ENCODE results near the gene CIPC.

Gene CIPC

DNA sequence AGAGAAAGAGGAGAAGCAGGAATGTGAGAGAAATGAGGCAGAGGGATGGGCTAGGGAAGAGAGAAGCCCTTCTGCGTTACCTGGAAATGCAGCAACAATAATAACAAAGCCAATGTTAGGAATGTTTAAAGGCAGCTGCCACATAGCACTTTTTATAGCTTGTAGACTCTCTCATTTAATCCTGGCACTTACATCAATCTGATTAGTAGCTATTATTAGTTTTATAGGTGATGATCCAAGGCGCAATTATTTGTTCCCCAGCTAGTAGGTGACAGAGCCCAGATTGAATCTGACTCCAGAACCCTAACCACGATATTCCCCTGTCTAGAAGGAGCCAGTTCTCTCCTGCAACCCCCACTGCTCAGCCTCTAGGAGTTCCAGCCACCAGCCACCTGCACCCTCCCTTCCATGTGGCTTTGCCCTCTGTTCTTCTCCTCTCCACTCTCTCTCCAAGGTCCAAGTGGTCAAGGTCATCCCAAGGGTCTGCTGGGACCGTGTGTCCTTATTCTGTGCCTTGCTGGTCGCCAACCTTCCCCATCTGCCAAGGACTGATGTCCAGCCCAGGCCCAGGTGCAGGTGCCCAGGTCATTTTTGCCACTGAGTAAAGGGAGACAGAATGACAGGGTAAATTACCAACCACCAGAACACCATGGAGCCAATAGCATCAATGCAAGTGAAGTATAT, 29.4 kb upstream of the CIPC start:
- no peak for DNase-seq (ENCODE audit: low read depth in 1 of 2, low spot score in 1 of 2)

- DNase-seq (ENCODE audit: low read depth in 1 of 2, low spot score in 1 of 2) = no peak
These were observed 28.5 kb upstream of the CIPC start for GRCh38 chr14:77069551-77069950.

DNA sequence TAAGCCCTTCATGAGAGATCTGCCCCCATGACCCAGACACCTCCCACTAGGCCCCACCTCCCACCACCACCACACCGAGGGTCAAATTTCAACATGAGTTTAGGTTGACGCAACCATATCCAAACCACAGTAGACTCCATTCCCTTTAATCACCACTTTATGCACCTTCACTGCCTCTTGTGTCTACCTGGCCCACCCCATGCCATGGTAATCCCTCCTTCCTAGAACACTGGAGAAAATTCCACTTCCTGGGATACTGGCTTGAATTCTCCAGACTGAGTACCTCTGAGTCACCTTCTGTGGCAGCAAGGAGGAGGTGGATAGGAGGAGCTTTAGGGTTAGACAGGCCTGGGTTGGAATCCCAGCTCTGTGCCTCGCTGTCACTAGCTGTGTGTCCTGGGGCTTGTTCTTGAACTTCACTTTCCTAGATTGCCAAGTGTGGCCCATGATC, 26.1 kb upstream of the CIPC start:
- no peak for DNase-seq (ENCODE audit: low read depth in 1 of 2, low spot score in 1 of 2)

- DNase-seq (ENCODE audit: low read depth in 1 of 2, low spot score in 1 of 2) = no peak
These were observed 23.1 kb upstream of the CIPC start for GRCh38 chr14:77074969-77075368.

DNA sequence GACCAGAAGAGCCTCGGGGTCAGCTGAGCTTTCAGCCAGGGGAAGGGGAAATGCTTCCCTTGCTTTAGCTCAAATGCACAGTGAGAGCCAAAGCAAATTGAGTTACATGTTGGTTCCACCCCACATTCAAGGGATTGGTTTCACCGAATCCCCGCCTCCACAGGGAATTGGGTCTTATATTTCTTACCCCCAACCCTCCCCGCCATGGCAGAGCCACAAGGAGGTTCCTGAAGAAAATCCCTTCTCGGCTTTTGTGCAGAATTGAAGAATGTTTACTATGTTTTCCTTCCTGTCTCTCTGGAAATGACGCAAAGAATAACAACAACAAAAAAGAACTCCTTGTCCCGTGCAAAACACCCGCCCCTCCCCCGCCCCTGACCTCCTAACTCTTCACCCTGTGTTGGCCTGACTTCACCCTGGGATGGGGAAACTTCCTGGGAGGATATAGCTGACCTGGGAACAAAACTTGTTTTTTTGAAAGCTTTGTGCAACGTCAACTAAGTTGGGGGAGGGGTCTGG, 21.9 kb upstream of the CIPC start:
- DNase-seq (ENCODE audit: low read depth in 1 of 2, low spot score in 1 of 2) = no peak

- no peak for DNase-seq (ENCODE audit: low read depth in 1 of 2, low spot score in 1 of 2)
These were observed 21.0 kb upstream of the CIPC start for GRCh38 chr14:77077040-77077439.

DNA sequence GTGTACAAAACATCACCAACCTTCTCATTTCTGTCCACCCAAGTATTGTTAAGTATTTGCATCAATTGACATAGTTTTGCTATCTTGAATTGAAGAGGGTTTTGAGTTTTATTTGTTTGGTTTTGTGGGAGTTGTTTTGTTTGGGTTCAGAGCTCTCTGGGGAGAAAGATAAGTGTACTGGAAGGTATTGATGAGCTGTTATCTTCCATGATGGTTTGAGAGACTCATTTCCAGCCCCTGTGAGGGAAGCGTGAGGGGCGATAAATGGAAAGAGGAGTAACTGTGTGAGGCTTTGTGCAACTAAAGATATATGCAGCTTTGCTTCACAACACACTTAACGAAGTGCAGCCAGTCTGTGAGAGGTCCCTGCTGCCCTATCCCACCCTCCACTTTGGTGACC, 15.7 kb upstream of the CIPC start:
- DNase-seq (ENCODE audit: low read depth in 1 of 2, low spot score in 1 of 2) = no peak

DNA sequence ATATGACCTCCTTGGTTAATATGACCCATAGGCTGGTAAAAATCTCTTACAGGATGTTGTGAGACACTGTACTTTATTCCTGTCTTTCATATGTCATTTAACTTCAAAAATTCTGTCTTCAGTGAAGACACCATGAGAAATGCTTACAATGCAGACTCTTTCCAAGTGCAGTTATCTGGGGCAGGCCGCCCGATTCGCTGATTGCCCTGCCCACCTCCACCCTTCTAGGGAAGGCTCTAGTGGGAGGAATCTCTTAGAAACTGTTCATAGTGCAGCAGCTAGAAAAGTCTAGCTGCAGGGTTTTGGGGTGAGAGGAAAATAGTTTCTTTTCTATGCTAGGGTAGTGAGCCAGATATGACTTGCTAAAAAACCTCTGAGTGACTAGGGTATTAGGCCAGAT, 15.0 kb upstream of the CIPC start:
- no peak for DNase-seq (ENCODE audit: low read depth in 1 of 2, low spot score in 1 of 2)

GRCh38 chr14:77084985-77085384, 13.1 kb upstream of the CIPC start:
- no peak for DNase-seq (ENCODE audit: low read depth in 1 of 2, low spot score in 1 of 2)

DNA sequence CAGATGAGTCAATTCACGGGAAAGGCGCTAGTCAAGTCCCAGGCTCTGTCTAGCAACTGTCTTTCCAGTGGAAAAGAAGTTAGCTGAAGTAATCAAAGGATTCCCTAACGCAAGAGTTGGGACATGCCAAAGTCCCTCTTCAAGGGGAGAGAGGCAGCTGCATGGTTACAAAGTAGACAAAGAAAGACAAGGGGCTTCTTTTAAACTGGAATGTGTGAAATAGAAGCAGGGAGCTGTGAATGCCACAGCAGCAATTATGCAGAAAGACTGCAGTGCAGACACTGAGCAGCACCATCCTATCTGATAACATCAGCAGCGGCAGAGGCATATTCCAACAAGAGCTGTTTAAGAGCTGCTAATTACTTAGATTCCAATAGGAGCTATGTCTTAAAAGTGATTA, 12.5 kb upstream of the CIPC start:
- DNase-seq (ENCODE audit: low read depth in 1 of 2, low spot score in 1 of 2) = no peak

DNA sequence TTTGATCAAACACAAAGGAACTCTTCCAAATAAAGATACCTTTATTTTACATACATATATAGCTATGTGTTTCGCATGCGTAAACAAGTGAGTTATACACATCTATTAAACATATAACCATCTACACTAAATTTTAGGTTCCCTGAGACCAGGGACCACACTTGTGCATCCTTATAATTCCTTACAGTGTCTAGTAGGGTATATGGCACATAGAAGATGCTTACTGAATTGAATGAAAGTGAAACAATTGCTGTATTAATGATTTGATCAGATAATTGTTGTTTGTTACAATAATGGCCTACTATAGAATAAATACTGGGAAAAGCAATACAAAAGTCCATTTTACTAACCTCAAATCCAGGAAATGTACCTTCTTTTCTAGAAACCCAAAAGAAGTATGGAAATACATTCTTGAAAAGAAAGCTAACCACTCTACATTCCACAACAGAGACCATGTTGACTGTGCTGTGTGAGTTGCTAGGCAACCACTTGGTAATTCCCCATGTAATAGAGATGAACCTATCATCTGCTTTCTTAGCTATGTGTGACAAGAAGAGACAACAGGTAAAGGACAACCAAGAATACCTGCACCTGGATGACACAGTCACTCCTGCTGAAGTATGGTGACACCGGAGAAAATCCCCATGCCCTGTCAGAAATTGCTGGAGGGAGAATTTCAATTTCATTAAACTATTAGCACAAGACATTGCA, 11.9 kb upstream of the CIPC start:
- no peak for DNase-seq (ENCODE audit: low read depth in 1 of 2, low spot score in 1 of 2)

- no peak for DNase-seq (ENCODE audit: low read depth in 1 of 2, low spot score in 1 of 2)
These were observed 11.1 kb upstream of the CIPC start for GRCh38 chr14:77086951-77087350.

GRCh38 chr14:77087631-77088030, 10.4 kb upstream of the CIPC start:
- DNase-seq (ENCODE audit: low read depth in 1 of 2, low spot score in 1 of 2) = no peak

- DNase-seq (ENCODE audit: low read depth in 1 of 2, low spot score in 1 of 2) = no peak
These were observed 9.8 kb upstream of the CIPC start for GRCh38 chr14:77088219-77088618.

GRCh38 chr14:77088645-77089044, 9.4 kb upstream of the CIPC start:
- DNase-seq (ENCODE audit: low read depth in 1 of 2, low spot score in 1 of 2) = no peak

DNA sequence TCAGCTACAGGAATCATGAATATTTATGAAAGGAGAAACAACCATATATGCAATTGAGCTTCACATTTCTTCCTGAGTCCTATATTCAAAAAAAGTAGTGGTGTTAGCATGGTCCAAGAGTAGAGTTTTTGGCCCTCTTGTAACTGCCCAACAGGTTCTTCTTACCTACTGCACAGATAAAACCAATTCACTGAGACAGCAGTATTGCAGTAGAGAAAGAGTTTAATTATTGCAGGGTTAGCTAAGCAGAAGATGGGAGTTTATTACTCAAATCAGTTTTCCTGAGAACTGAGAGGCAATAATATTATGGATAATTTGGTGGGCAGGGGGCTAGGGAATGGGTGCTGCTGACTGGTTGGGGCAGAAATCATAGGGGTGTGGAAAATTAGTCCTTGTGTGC, 6.5 kb upstream of the CIPC start:
- DNase-seq (ENCODE audit: low read depth in 1 of 2, low spot score in 1 of 2) = no peak

DNA sequence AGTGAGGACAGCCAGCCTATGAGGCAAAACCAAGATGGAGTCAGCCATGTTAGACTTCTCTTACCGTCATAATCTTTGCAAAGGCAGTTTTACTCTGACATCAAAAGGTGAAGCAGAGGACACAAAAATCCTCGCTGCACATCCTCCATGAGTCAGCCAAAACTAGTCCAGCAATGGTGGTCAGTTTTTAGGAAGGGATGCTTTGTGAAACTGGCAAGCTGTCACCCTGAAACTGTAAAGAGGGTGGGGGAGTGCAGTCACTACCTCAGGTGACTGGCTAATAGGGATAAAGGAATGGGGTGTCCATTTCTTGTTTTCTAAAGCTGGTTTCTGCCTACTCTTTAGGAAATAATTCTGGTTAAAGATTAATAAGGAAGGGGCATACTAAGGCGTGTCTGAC, 5.4 kb upstream of the CIPC start:
- no peak for DNase-seq (ENCODE audit: low read depth in 1 of 2, low spot score in 1 of 2)

GRCh38 chr14:77094672-77095284, 3.3 kb upstream of the CIPC start:
- peak; percentile 38 to 62 for DNase-seq (ENCODE audit: low read depth in 1 of 2, low spot score in 1 of 2)

DNA sequence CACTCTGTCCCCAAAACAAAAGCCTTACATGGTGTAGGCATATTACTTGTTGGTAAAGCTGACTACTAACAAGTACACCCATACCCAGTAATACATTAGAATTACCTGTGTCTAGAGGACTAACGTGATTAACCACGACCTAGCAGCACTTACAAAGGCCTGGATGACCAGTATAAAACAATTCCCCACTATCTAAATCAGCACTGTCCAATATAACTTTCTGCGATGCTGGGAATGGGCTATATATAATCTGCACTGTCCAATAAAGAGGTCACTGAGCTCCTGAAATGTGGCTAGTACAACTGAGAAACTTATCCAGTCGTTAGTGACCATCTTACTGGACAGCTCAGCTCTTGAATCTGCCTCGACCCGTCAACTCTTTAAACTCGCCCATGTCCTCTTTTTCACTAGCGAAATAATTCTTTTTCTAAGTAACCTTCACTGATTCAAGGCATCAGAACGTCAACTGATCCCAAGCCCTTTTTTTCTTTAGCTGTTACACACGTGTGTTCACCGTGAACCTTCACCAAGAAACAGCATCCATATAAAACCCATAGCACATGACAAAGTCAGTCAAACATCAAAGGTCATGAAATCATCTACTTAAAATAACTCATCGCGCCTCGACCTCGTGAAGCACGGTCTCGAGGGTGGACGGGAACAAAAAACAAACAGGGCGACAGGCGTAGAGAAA, 905 bp upstream of the CIPC start:
- no peak for DNase-seq (ENCODE audit: low read depth in 1 of 2, low spot score in 1 of 2)

DNA sequence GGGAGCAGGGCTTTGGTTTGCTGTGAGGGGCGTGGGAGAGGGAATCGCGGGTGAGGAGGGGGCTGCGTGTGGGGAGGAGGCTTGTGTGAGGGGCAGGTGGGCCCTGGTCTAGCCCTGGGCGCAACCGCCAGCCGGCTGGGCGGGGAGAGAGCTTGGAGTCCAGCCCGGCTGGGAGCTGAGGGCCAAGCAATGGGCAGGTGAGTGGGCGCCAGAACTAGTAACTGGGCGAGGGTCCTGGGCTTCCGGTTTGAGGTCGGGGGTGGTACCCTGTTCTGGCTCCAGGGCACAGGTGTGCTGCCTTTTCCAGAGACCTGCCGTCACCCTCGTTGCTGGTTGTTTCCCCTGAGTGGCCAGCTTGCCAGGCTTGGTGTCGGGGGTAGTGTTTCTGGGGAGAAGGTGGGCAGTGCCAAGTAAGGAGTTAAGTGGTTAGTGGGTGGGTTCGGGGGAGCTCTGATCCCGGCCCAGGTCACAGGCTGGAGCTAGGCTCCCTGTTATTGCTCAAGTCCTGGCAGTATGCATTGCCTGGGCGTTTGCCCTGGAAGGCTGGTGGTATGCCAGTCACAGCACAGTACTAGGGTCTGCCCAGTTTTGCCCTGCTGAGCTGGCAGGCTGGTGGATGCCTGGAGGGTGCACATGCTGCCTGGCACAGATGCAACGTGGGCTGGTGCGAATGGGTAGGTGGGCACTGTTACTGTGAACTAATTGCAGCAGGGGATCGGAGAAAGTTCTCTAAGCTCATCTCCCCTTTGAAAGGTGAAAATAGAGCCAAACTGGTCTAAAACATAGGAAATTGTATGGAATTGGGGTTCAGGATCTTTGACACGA, 683 bp downstream of the CIPC start:
- no peak for DNase-seq (ENCODE audit: low read depth in 1 of 2, low spot score in 1 of 2)
